Skin epidermis (tissue), 12 donors: Measurements from ENCODE around the gene FGD3.
"Not testable (repeated sequence)": the region's sequence is repeated elsewhere in the genome, so short reads cannot be mapped to it uniquely, and the experiment has no call there.

Experiments used
- H3K27ac ChIP-seq, 21 experiments: fragments of 200-600 bp; sonication (generic) in 11 of 21; one replicate each; pipeline ENCODE4 v1.5.0; 2020; ENCODE audit warnings: mild to moderate bottlenecking in 3 of 21, inconsistent platforms in 2 of 21, moderate library complexity in 2 of 21
- H3K4me3 ChIP-seq, 7 experiments: fragments of 200-600 bp; sonication (generic) in 2 of 7; one replicate each; pipeline ENCODE4 v1.5.0; 2020; ENCODE audit warnings: inconsistent platforms in 2 of 7, mild to moderate bottlenecking in 2 of 7, moderate library complexity in 1 of 7

FGD3 gene

GRCh38 chr9:93002700-93003099, 55.4 kb downstream of the FGD3 start:
- Histone ChIP-seq H3K4me3 (no peak overlapping the region), H3K27ac (peak overlapping the region in 1 of 21 experiments; percentile 8)

- H3K4me3 ChIP-seq, result peak overlapping the region in 1 of 7 experiments; percentile 11
Measured at GRCh38 chr9:93003552-93004407, 56.5 kb downstream of the FGD3 start.

GRCh38 chr9:93004561-93004960, 57.2 kb downstream of the FGD3 start:
- no peak overlapping the region for H3K27ac ChIP-seq
- H3K4me3 ChIP-seq, result no peak overlapping the region

More at GRCh38 chr9:93003552-93004407, 56.5 kb downstream of the FGD3 start:
- H3K27ac ChIP-seq, result peak overlapping the region in 2 of 21 experiments; percentile 5 to 10

GRCh38 chr9:93005876-93006275, 58.6 kb downstream of the FGD3 start:
- H3K4me3 ChIP-seq, result no peak overlapping the region
- no peak overlapping the region for H3K27ac ChIP-seq

GRCh38 chr9:93007529-93008058, 60.3 kb downstream of the FGD3 start:
- H3K27ac ChIP-seq, result no peak overlapping the region
- no peak overlapping the region for H3K4me3 ChIP-seq

- Histone ChIP-seq H3K4me3 (no peak overlapping the region), H3K27ac (no peak overlapping the region)
Measured at GRCh38 chr9:93008457-93008856, 61.1 kb downstream of the FGD3 start.

GRCh38 chr9:93009337-93010015, 62.2 kb downstream of the FGD3 start:
- no peak overlapping the region for H3K4me3 ChIP-seq
- H3K27ac ChIP-seq, result no peak overlapping the region

- Histone ChIP-seq H3K27ac (no peak overlapping the region), H3K4me3 (no peak overlapping the region)
Measured at GRCh38 chr9:93010056-93010455, 62.7 kb downstream of the FGD3 start.

GRCh38 chr9:93010704-93011103, 63.4 kb downstream of the FGD3 start:
- Histone ChIP-seq H3K4me3 (no peak overlapping the region), H3K27ac (no peak overlapping the region)

- H3K4me3 ChIP-seq, result no peak overlapping the region
- H3K27ac ChIP-seq, result no peak overlapping the region
Measured at GRCh38 chr9:93011114-93011513, 63.8 kb downstream of the FGD3 start.

- no peak overlapping the region for H3K4me3 ChIP-seq
- no peak overlapping the region for H3K27ac ChIP-seq
Measured at GRCh38 chr9:93012963-93013855, 65.9 kb downstream of the FGD3 start.

GRCh38 chr9:93013856-93014582, 66.7 kb downstream of the FGD3 start:
- no peak overlapping the region for H3K27ac ChIP-seq

GRCh38 chr9:93015190-93015589, 67.9 kb downstream of the FGD3 start:
- H3K4me3 ChIP-seq, H3K27ac ChIP-seq: not testable (repeated sequence)

More at GRCh38 chr9:93013856-93014582, 66.7 kb downstream of the FGD3 start:
- no peak overlapping the region for H3K4me3 ChIP-seq

GRCh38 chr9:93017621-93018020, 70.3 kb downstream of the FGD3 start:
- H3K27ac ChIP-seq, result no peak overlapping the region

GRCh38 chr9:93020151-93020550, 72.8 kb downstream of the FGD3 start:
- no peak overlapping the region for H3K27ac ChIP-seq
- no peak overlapping the region for H3K4me3 ChIP-seq

More at GRCh38 chr9:93017621-93018020, 70.3 kb downstream of the FGD3 start:
- no peak overlapping the region for H3K4me3 ChIP-seq

- no peak overlapping the region for H3K27ac ChIP-seq
- H3K4me3 ChIP-seq, result no peak overlapping the region
Measured at GRCh38 chr9:93020771-93021670, 73.7 kb downstream of the FGD3 start.

GRCh38 chr9:93022066-93022465, 74.7 kb downstream of the FGD3 start:
- Histone ChIP-seq H3K27ac (no peak overlapping the region), H3K4me3 (no peak overlapping the region)
